HepG2 (cell line): Measurements from ENCODE around the gene IRAK2. TPM values are rescaled to one million over a fixed set of nuclear protein-coding genes. Genes with fewer than 3 reads are reported as not detected.

Experiments
- ATAC-seq: fragments of 200-7000 bp; cut with Tn5 transposase; 3 replicates; pipeline ENCODE4 v1.9.1; 2020; ENCODE audit warnings: mild to moderate bottlenecking, moderate library complexity
- BruUV-seq: library from RNA; stranded (reverse); fragments of 400-500 nt; replicated peaks from 2 replicates; lab custom pipeline; 2021; lab: Mats Ljungman, UMichigan
- CTCF ChIA-PET: fragments of 300-600 bp; formaldehyde crosslinking; extraction: SDS; loops from one replicate; lab custom pipeline; 2021; ENCODE audit warnings: low total read pairs, inconsistent platforms, low intra/inter-chr PET ratio; lab: Yijun Ruan, JAX
- POLR2A ChIA-PET: fragments of 350-600 bp; sonication (Branson Sonifier 250); formaldehyde crosslinking; loops from one replicate; lab custom pipeline; 2020; ENCODE audit warnings: antibody characterized with exemption, inconsistent platforms; lab: Yijun Ruan, JAX
- DNase-seq: peaks from one replicate; pipeline ENCODE4 v3.0.0-alpha.2; 2015; ENCODE audit warnings: low spot score
- FAIRE-seq: peaks from 3 replicates; lab custom pipeline; 2011; peaks lifted over from hg19 to GRCh38; lab: Jason Lieb, UNC
- H2AFZ ChIP-seq: one replicate; pipeline ENCODE4 v1.6.1; 2011; ENCODE audit warnings: low read length, inconsistent platforms
- H3K27ac ChIP-seq: fragments of 300-600 bp; 3 replicates; pipeline ENCODE4 v1.8.0; 2011; ENCODE audit warnings: mixed run types, mild to moderate bottlenecking, mixed read lengths, low read length, inconsistent platforms; ENCODE audit not compliant: insufficient read depth; ENCODE audit errors: extremely low read length
- H3K27me3 ChIP-seq, 2 experiments: fragments of 200-600 bp in 1 of 2; 2 replicates in 1 of 2; 3 replicates in 1 of 2; pipeline versions ENCODE4 v1.6.0 to v1.8.0; 2011; ENCODE audit warnings: low read length in 2 of 2, mild to moderate bottlenecking in 2 of 2, moderate library complexity in 2 of 2, inconsistent platforms in 1 of 2; ENCODE audit not compliant: insufficient read depth in 2 of 2, control insufficient read depth in 1 of 2
- H3K36me3 ChIP-seq, 2 experiments: fragments of 200-600 bp in 1 of 2; replicated peaks in 1 of 2; 2 replicates in 1 of 2; 3 replicates in 1 of 2; pipeline versions ENCODE4 v1.5.1 to v1.8.0; 2011; ENCODE audit warnings: low read length in 2 of 2, inconsistent platforms in 1 of 2; ENCODE audit not compliant: insufficient read depth in 2 of 2, control insufficient read depth in 1 of 2
- H3K4me1 ChIP-seq: 2 replicates; pipeline ENCODE4 v1.5.1; 2012; ENCODE audit warnings: low read length, inconsistent platforms; ENCODE audit not compliant: insufficient read depth
- H3K4me2 ChIP-seq: 2 replicates; pipeline ENCODE4 v1.6.0; 2011; ENCODE audit warnings: low read depth, low read length, inconsistent platforms
- H3K4me3 ChIP-seq, 3 experiments: fragments of 200-600 bp in 1 of 3; sonication (generic), shearing (Covaris generic) in 1 of 3; replicated peaks in 1 of 3; 2 replicates each; pipeline ENCODE4 v1.5.1; 2011 to 2016; ENCODE audit warnings: low read length in 3 of 3, inconsistent platforms in 2 of 3, low read depth in 2 of 3, mild to moderate bottlenecking in 2 of 3, control low read depth in 1 of 3, mixed read lengths in 1 of 3; ENCODE audit not compliant: insufficient read depth in 1 of 3
- H3K79me2 ChIP-seq: one replicate; pipeline ENCODE4 v1.6.1; 2011; ENCODE audit warnings: low read length, inconsistent platforms; ENCODE audit not compliant: insufficient read depth
- H3K9ac ChIP-seq: 2 replicates; pipeline ENCODE4 v1.6.0; 2011; ENCODE audit warnings: mild to moderate bottlenecking, low read depth, low read length, inconsistent platforms; ENCODE audit not compliant: insufficient read depth
- H3K9me3 ChIP-seq: 2 replicates; pipeline ENCODE4 v1.5.1; 2012; ENCODE audit warnings: mild to moderate bottlenecking, low read length
- H4K20me1 ChIP-seq: 2 replicates; pipeline ENCODE4 v1.6.0; 2011; ENCODE audit warnings: inconsistent platforms, mild to moderate bottlenecking, low read length, moderate library complexity; ENCODE audit not compliant: insufficient read depth
- CBX5 ChIP-seq: sonication (generic); formaldehyde crosslinking; IDR thresholded peaks from 2 replicates; pipeline ENCODE4 v1.4.0; 2020; ENCODE audit warnings: missing genetic modification reagents, borderline replicate concordance
- DRAP1 ChIP-seq: IDR thresholded peaks from 2 replicates; pipeline ENCODE4 v1.6.1; 2016; ENCODE audit warnings: missing genetic modification reagents, missing compliant biosample characterization
- EP300 ChIP-seq, 3 experiments: sonication (generic) in 1 of 3; formaldehyde crosslinking in 1 of 3; IDR thresholded peaks; 2 replicates each; pipeline versions ENCODE4 v1.5.1 to v1.6.1; 2011 to 2020; ENCODE audit warnings: low read depth in 2 of 3, low read length in 2 of 3, borderline replicate concordance in 1 of 3, improper control_type of control experiment in 1 of 3, mild to moderate bottlenecking in 1 of 3, missing genetic modification reagents in 1 of 3, moderate library complexity in 1 of 3
- HIVEP1 ChIP-seq: sonication (generic); formaldehyde crosslinking; IDR thresholded peaks from 2 replicates; pipeline ENCODE4 v1.4.0; 2020; ENCODE audit warnings: mild to moderate bottlenecking, missing genetic modification reagents
- HNF4G ChIP-seq, 2 experiments: sonication (generic) in 1 of 2; formaldehyde crosslinking in 1 of 2; IDR thresholded peaks; 2 replicates each; pipeline versions ENCODE4 v1.4.0 to v1.6.1; 2011 to 2020; ENCODE audit warnings: borderline replicate concordance in 2 of 2, low read depth in 2 of 2, mild to moderate bottlenecking in 2 of 2, low read length in 1 of 2, missing genetic modification reagents in 1 of 2, moderate library complexity in 1 of 2
- HNRNPK ChIP-seq: fragments of 200-400 bp; formaldehyde crosslinking; IDR thresholded peaks from 2 replicates; pipeline ENCODE4 v1.6.1; 2018; ENCODE audit warnings: low read length, low read depth, moderate library complexity, mild to moderate bottlenecking; ENCODE audit not compliant: poor library complexity, severe bottlenecking
- KLF13 ChIP-seq: sonication (generic); formaldehyde crosslinking; IDR thresholded peaks from 2 replicates; pipeline ENCODE4 v1.4.0; 2020; ENCODE audit warnings: mild to moderate bottlenecking, missing genetic modification reagents
- LCORL ChIP-seq, 2 experiments: fragments of 450-650 bp in 1 of 2; sonication (generic) in 1 of 2; formaldehyde crosslinking in 1 of 2; IDR thresholded peaks; 2 replicates each; pipeline versions ENCODE4 v1.5.0 to v1.6.1; 2017 to 2020; ENCODE audit warnings: antibody characterized with exemption in 1 of 2, missing genetic modification reagents in 1 of 2
- PAXIP1 ChIP-seq: sonication (generic); formaldehyde crosslinking; conservative IDR thresholded peaks from 2 replicates; pipeline ENCODE4 v1.4.0; 2020; ENCODE audit warnings: mild to moderate bottlenecking, missing genetic modification reagents, moderate library complexity
- PHF8 ChIP-seq: sonication (generic); formaldehyde crosslinking; IDR thresholded peaks from 2 replicates; pipeline ENCODE4 v1.5.0; 2020; ENCODE audit warnings: missing genetic modification reagents
- SMC3 ChIP-seq: IDR thresholded peaks from 2 replicates; pipeline ENCODE4 v1.6.1; 2011; ENCODE audit warnings: low read length, improper control_type of control experiment
- SP4 ChIP-seq: sonication (generic); formaldehyde crosslinking; IDR thresholded peaks from 2 replicates; pipeline ENCODE4 v1.8.1; 2023; ENCODE audit warnings: mild to moderate bottlenecking, missing genetic modification reagents
- STAT6 ChIP-seq: sonication (generic); formaldehyde crosslinking; IDR thresholded peaks from 2 replicates; pipeline ENCODE4 v1.4.0; 2020; ENCODE audit warnings: missing genetic modification reagents, mild to moderate bottlenecking, borderline replicate concordance
- ZNF12 ChIP-seq: sonication (generic); formaldehyde crosslinking; IDR thresholded peaks from 2 replicates; pipeline ENCODE4 v1.5.0; 2020; ENCODE audit warnings: missing genetic modification reagents
- ZNF615 ChIP-seq: sonication (generic); formaldehyde crosslinking; IDR thresholded peaks from 2 replicates; pipeline ENCODE4 v1.5.0; 2020; ENCODE audit warnings: mild to moderate bottlenecking, missing genetic modification reagents, borderline replicate concordance
- ZNF776 ChIP-seq: sonication (generic); formaldehyde crosslinking; IDR thresholded peaks from 2 replicates; pipeline ENCODE4 v1.4.0; 2020; ENCODE audit warnings: mild to moderate bottlenecking, missing genetic modification reagents
- ZNF841 ChIP-seq: sonication (generic); formaldehyde crosslinking; IDR thresholded peaks from 2 replicates; pipeline ENCODE4 v1.8.1; 2023; ENCODE audit warnings: missing genetic modification reagents, borderline replicate concordance
- WGBS: methylation state at CpG from one replicate; pipeline ENCODE4 v1.1.6; 2017; ENCODE audit warnings: low lambda C conversion rate; 5-methylcytosine and 5-hydroxymethylcytosine counted together
- in situ Hi-C: cut with HindIII; loops from 2 replicates; pipeline ENCODE4 v1.10.0; 2017; ENCODE audit warnings: low pct_unique_long_range_greater_than_20kb; ENCODE audit not compliant: extremely low pct_ligation_motif_present
- intact Hi-C: fragments of 100-400 bp; cut with micrococcal nuclease; formaldehyde crosslinking; loops from one replicate; pipeline ENCODE4 v1.10.0; 2022; ENCODE audit not compliant: unreplicated experiment
- polyA plus RNA-seq, 8 experiments: library from polyadenylated mRNA; depleted of rRNA in 3 of 8; stranded (reverse) in 7 of 8; unstranded in 1 of 8; fragments of >200 nt; fragmentation: Illumina TruSeq in 4 of 8; extraction: Trizol in 4 of 8; gene quantifications; 2 replicates each; pipeline versions ENCODE4 v1.2.1 to v1.2.3, GENCODE V29; 2011 to 2016; ENCODE audit warnings: low read depth in 4 of 8, missing spikeins in 1 of 8, mixed read lengths in 1 of 8; ENCODE audit not compliant: insufficient read depth in 1 of 8
- total RNA-seq, 5 experiments: library from RNA; depleted of rRNA; stranded (reverse); fragments of >200 nt; fragmentation: Illumina TruSeq; extraction: Trizol; gene quantifications; 2 replicates each; pipeline ENCODE4 v1.2.3, GENCODE V29; 2016; ENCODE audit warnings: low read depth in 1 of 5

Gene IRAK2
- total and polyA plus RNA-seq, 2 of the 13 experiments (the other 11 are each of a cell fraction or from before 2014, with no cell fraction given), result 13.1 to 23.3 TPM

GRCh38 chr3:10249833-10250232 is 85.1 kb downstream of the IRAK2 start:
- peak overlapping the region; percentile 86 for H3K27ac ChIP-seq
- CTCF ChIA-PET, result no interaction called here
- no peak for TF ChIP-seq ZNF615 (CRISPR knock-in tag)
- TF ChIP-seq HNF4G (IDR thresholded peaks at IDR 0.05; ENCODE audit: borderline replicate concordance, low read depth, low read length), result peak; percentile 58
- no peak for TF ChIP-seq HNF4G (CRISPR knock-in tag; IDR thresholded peaks at IDR 0.05; ENCODE audit: borderline replicate concordance, low read depth)
- TF ChIP-seq STAT6 (CRISPR knock-in tag), result no peak
- TF ChIP-seq HNRNPK, result no peak
- no peak for TF ChIP-seq ZNF841 (CRISPR knock-in tag)
- TF ChIP-seq PAXIP1, result peak; percentile 69
- no peak for TF ChIP-seq PHF8 (CRISPR knock-in tag)
- no peak for TF ChIP-seq SMC3
- TF ChIP-seq KLF13 (CRISPR knock-in tag), result no peak
- no peak for TF ChIP-seq CBX5 (CRISPR knock-in tag)
- TF ChIP-seq LCORL (IDR thresholded peaks at IDR 0.05), result no peak
- 0 out of 2 replicates have a peak, but pooled peaks have one; percentile 19 for TF ChIP-seq LCORL (CRISPR knock-in tag; IDR thresholded peaks at IDR 0.05)
- no peak for TF ChIP-seq ZNF12 (CRISPR knock-in tag)
- peak in 1 of 2 experiments; percentile 42; a peak in 1 of 4 replicates for TF ChIP-seq EP300 (IDR thresholded peaks at IDR 0.05; ENCODE audit: low read depth in 2 of 2, low read length in 2 of 2)
- no peak for TF ChIP-seq EP300 (CRISPR knock-in tag; IDR thresholded peaks at IDR 0.05; ENCODE audit: borderline replicate concordance)
- no peak for TF ChIP-seq HIVEP1 (CRISPR knock-in tag)
- TF ChIP-seq ZNF776 (CRISPR knock-in tag), result no peak
- TF ChIP-seq SP4 (CRISPR knock-in tag), result no peak
- peak; percentile 24; the same call in 1 of the 2 replicates for TF ChIP-seq DRAP1 (CRISPR knock-in tag)

More at GRCh38 chr3:10249833-10250232, 85.1 kb downstream of the IRAK2 start:
- Histone ChIP-seq H3K4me1 (peaks cover 56% of the 10 kb centered on the region), H3K4me2 (peak overlapping the region; percentile 98), H2AFZ (no peak overlapping the region), H3K4me3 (peak overlapping the region; percentile 77 to 95 (median 92)), H4K20me1 (peaks cover 16% of the 10 kb centered on the region), H3K36me3 (peaks cover 13 to 34% of the 10 kb centered on the region in 2 experiments), H3K27me3 (no peaks in the 10 kb centered on the region; a peak in 1 of 5 replicates), H3K79me2 (peaks cover 55% of the 10 kb centered on the region), H3K9ac (peak overlapping the region; percentile 89), H3K9me3 (peaks cover 14% of the 10 kb centered on the region)
- in situ Hi-C loops, result no loop called here
- DNase-seq (peak; percentile 67), FAIRE-seq (no peak), ATAC-seq (no peak; the same call in 2 of the 3 replicates)
- intact Hi-C loops, result no loop called here
- WGBS, result 0% methylated on average over 3 of the region's 3 CpGs
- no TSS peak for BruUV-seq
- POLR2A ChIA-PET, result interaction anchor here (0.5 to 2.3 kb wide), 12 partner anchors 14 to 534 kb away, joined by 3 to 9 read pairs (median 5); partner anchors contain the start of gene GHRL
